IMR-90 (cell line): Measurements from ENCODE around the gene CMTM8. TPM values are rescaled to one million over a fixed set of nuclear protein-coding genes. Genes with fewer than 3 reads are reported as not detected.

ENCODE experiments used
- ATAC-seq: fragments of 200-7000 bp; cut with Tn5 transposase; 2 replicates; pipeline ENCODE4 v1.9.1; 2020; ENCODE audit warnings: low read depth, mild to moderate bottlenecking, moderate library complexity
- BruUV-seq: library from RNA; stranded (reverse); fragments of 400-500 nt; replicated peaks from 2 replicates; lab custom pipeline; 2021; lab: Mats Ljungman, UMichigan
- CTCF ChIA-PET: fragments of 300-600 bp; formaldehyde crosslinking; extraction: SDS; loops from one replicate; lab custom pipeline; 2021; ENCODE audit warnings: antibody characterized with exemption; lab: Yijun Ruan, JAX
- POLR2A ChIA-PET: fragments of 300-600 bp; sonication (Branson Sonifier 250); formaldehyde crosslinking; loops from one replicate; lab custom pipeline; 2022; ENCODE audit warnings: antibody characterized with exemption; ENCODE audit not compliant: unreplicated experiment; lab: Charles Lee
- DNase-seq: peaks from one replicate; pipeline ENCODE4 v3.0.0; 2013
- H2AFZ ChIP-seq: replicated peaks from 2 replicates; pipeline ENCODE3; 2013; ENCODE audit warnings: low read length, mild to moderate bottlenecking; ENCODE audit not compliant: poor library complexity
- H2AK5ac ChIP-seq: 2 replicates; pipeline ENCODE4 v1.6.1; 2013; ENCODE audit warnings: low read depth, low read length, inconsistent platforms
- H2AK9ac ChIP-seq: replicated peaks from 2 replicates; pipeline ENCODE3; 2013; ENCODE audit warnings: mild to moderate bottlenecking, low read depth, low read length, moderate library complexity; ENCODE audit not compliant: poor library complexity
- H2BK120ac ChIP-seq: 2 replicates; pipeline ENCODE4 v1.6.1; 2013; ENCODE audit warnings: low read depth, low read length, inconsistent platforms
- H2BK15ac ChIP-seq: 3 replicates; pipeline ENCODE4 v1.6.1; 2013; ENCODE audit warnings: low read depth, low read length, inconsistent platforms
- H2BK20ac ChIP-seq: 2 replicates; pipeline ENCODE4 v1.6.1; 2013; ENCODE audit warnings: low read depth, mild to moderate bottlenecking, inconsistent platforms, low read length, moderate library complexity
- H2BK5ac ChIP-seq: 2 replicates; pipeline ENCODE4 v1.6.1; 2013; ENCODE audit warnings: mild to moderate bottlenecking, low read depth, low read length, inconsistent platforms; ENCODE audit not compliant: poor library complexity, severe bottlenecking
- H3K14ac ChIP-seq: replicated peaks from 2 replicates; pipeline ENCODE4 v1.6.1; 2013; ENCODE audit warnings: low read depth, low read length, inconsistent platforms
- H3K18ac ChIP-seq: 2 replicates; pipeline ENCODE4 v1.6.1; 2013; ENCODE audit warnings: low read depth, low read length, control low read depth
- H3K23ac ChIP-seq: 2 replicates; pipeline ENCODE4 v1.6.1; 2013; ENCODE audit warnings: low read depth, low read length, inconsistent platforms
- H3K27ac ChIP-seq: 2 replicates; pipeline ENCODE4 v1.5.1; 2013; ENCODE audit warnings: mild to moderate bottlenecking, control low read depth, low read length; ENCODE audit not compliant: insufficient read depth
- H3K27me3 ChIP-seq: 2 replicates; pipeline ENCODE4 v1.6.1; 2013; ENCODE audit warnings: low read length; ENCODE audit not compliant: control insufficient read depth, insufficient read depth
- H3K36me3 ChIP-seq: 2 replicates; pipeline ENCODE4 v1.6.1; 2013; ENCODE audit warnings: low read length, mixed read lengths; ENCODE audit not compliant: control insufficient read depth, insufficient read depth
- H3K4ac ChIP-seq: 2 replicates; pipeline ENCODE4 v1.6.1; 2013; ENCODE audit warnings: low read depth, low read length, inconsistent platforms
- H3K4me1 ChIP-seq: 2 replicates; pipeline ENCODE4 v1.6.1; 2013; ENCODE audit warnings: low read length, mixed read lengths; ENCODE audit not compliant: control insufficient read depth, insufficient read depth
- H3K4me2 ChIP-seq: 2 replicates; pipeline ENCODE4 v1.6.1; 2013; ENCODE audit warnings: low read depth, mild to moderate bottlenecking, control low read depth, low read length, moderate library complexity
- H3K4me3 ChIP-seq: 2 replicates; pipeline ENCODE4 v1.5.1; 2013; ENCODE audit warnings: low read depth, mild to moderate bottlenecking, control low read depth, low read length, moderate library complexity; ENCODE audit not compliant: insufficient read depth
- H3K56ac ChIP-seq: 2 replicates; pipeline ENCODE4 v1.6.1; 2013; ENCODE audit warnings: low read length, inconsistent platforms; ENCODE audit not compliant: insufficient read depth; ENCODE audit errors: extremely low read depth
- H3K79me1 ChIP-seq, 2 experiments: 2 replicates each; pipeline ENCODE4 v1.6.1; 2013; ENCODE audit warnings: low read length in 2 of 2, inconsistent platforms in 1 of 2, low read depth in 1 of 2
- H3K9ac ChIP-seq: 2 replicates; pipeline ENCODE4 v1.6.1; 2013; ENCODE audit warnings: low read depth, low read length, control low read depth
- H3K9me1 ChIP-seq: 2 replicates; pipeline ENCODE4 v1.6.1; 2013; ENCODE audit warnings: low read length, inconsistent platforms; ENCODE audit not compliant: insufficient read depth
- H3K9me3 ChIP-seq: 2 replicates; pipeline ENCODE4 v1.6.1; 2013; ENCODE audit warnings: low read length; ENCODE audit not compliant: control insufficient read depth, insufficient read depth
- H4K20me1 ChIP-seq: 2 replicates; pipeline ENCODE4 v1.6.1; 2013; ENCODE audit warnings: low read length, inconsistent platforms; ENCODE audit not compliant: insufficient read depth
- H4K5ac ChIP-seq: 2 replicates; pipeline ENCODE4 v1.6.1; 2013; ENCODE audit warnings: mild to moderate bottlenecking, low read depth, low read length, control low read depth
- H4K8ac ChIP-seq, 2 experiments: 2 replicates each; pipeline ENCODE4 v1.6.1; 2013; ENCODE audit warnings: low read depth in 2 of 2, low read length in 2 of 2, control low read depth in 1 of 2, inconsistent platforms in 1 of 2
- H4K91ac ChIP-seq: 2 replicates; pipeline ENCODE4 v1.6.1; 2013; ENCODE audit warnings: low read depth, low read length, inconsistent platforms; ENCODE audit not compliant: insufficient read depth
- BHLHE40 ChIP-seq: fragments of 150-350 bp; IDR thresholded peaks from 2 replicates; pipeline ENCODE4 v1.6.1; 2016; ENCODE audit warnings: mild to moderate bottlenecking, low read depth, low read length
- CEBPB ChIP-seq: IDR thresholded peaks from 2 replicates; pipeline ENCODE4 v1.6.1; 2012; ENCODE audit warnings: low read depth, low read length, improper control_type of control experiment
- CHD1 ChIP-seq: IDR thresholded peaks from 2 replicates; pipeline ENCODE4 v1.6.1; 2012; ENCODE audit warnings: low read depth, low read length, improper control_type of control experiment
- ELK1 ChIP-seq: fragments of 150-350 bp; IDR thresholded peaks from 2 replicates; pipeline ENCODE4 v1.6.1; 2016; ENCODE audit warnings: low read depth, mild to moderate bottlenecking, low read length, moderate library complexity, borderline replicate concordance
- MAFK ChIP-seq: IDR thresholded peaks from 2 replicates; pipeline ENCODE4 v1.6.1; 2012; ENCODE audit warnings: low read depth, low read length, improper control_type of control experiment
- MAZ ChIP-seq: IDR thresholded peaks from 2 replicates; pipeline ENCODE4 v1.6.1; 2012; ENCODE audit warnings: low read depth, mild to moderate bottlenecking, low read length, improper control_type of control experiment, moderate library complexity, borderline replicate concordance
- MXI1 ChIP-seq: IDR thresholded peaks from 2 replicates; pipeline ENCODE4 v1.6.1; 2012; ENCODE audit warnings: low read depth, mild to moderate bottlenecking, low read length, moderate library complexity, borderline replicate concordance
- NFE2L2 ChIP-seq: fragments of 150-350 bp; IDR thresholded peaks from 2 replicates; pipeline ENCODE4 v1.6.1; 2016; ENCODE audit warnings: low read depth, mild to moderate bottlenecking, low read length
- POLR2A ChIP-seq: IDR thresholded peaks from 2 replicates; pipeline ENCODE4 v1.6.1; 2012; ENCODE audit warnings: mild to moderate bottlenecking, low read depth, low read length
- RAD21 ChIP-seq: IDR thresholded peaks from 2 replicates; pipeline ENCODE4 v1.6.1; 2012; ENCODE audit warnings: low read length, improper control_type of control experiment
- RCOR1 ChIP-seq: IDR thresholded peaks from 2 replicates; pipeline ENCODE4 v1.6.1; 2012; ENCODE audit warnings: mild to moderate bottlenecking, low read length, improper control_type of control experiment; ENCODE audit not compliant: insufficient replicate concordance
- RFX5 ChIP-seq: IDR thresholded peaks from 2 replicates; pipeline ENCODE4 v1.8.0; 2012; ENCODE audit warnings: low read depth, mild to moderate bottlenecking, low read length, moderate library complexity
- SMC3 ChIP-seq: fragments of 150-350 bp; IDR thresholded peaks from 2 replicates; pipeline ENCODE4 v1.6.1; 2016; ENCODE audit warnings: low read depth, mild to moderate bottlenecking, antibody characterized with exemption, low read length, moderate library complexity
- USF2 ChIP-seq: fragments of 150-350 bp; IDR thresholded peaks from 2 replicates; pipeline ENCODE4 v1.6.1; 2017; ENCODE audit warnings: mild to moderate bottlenecking, antibody characterized with exemption, low read length, low read depth
- WGBS, 2 experiments: methylation state at CpG; one replicate each; pipeline versions ENCODE4 v1.1.5 to v1.1.7; 2013; ENCODE audit warnings: missing lambda C conversion rate in 2 of 2; ENCODE audit not compliant: insufficient read length in 1 of 2; ENCODE audit errors: extremely low coverage in 2 of 2; 5-methylcytosine and 5-hydroxymethylcytosine counted together
- dilution Hi-C: fragments of 300-500 bp; cut with HindIII; formaldehyde crosslinking; loops from one replicate; pipeline ENCODE4 v1.14.3; 2018; ENCODE audit warnings: low sequenced_read_pairs; ENCODE audit not compliant: unreplicated experiment
- in situ Hi-C: fragments of 300-500 bp; cut with MboI; formaldehyde crosslinking; loops from 3 replicates; pipeline ENCODE4 v1.14.3; 2019; ENCODE audit warnings: low sequenced_read_pairs, inconsistent platforms, mixed read lengths
- intact Hi-C: fragments of 100-400 bp; cut with micrococcal nuclease; formaldehyde crosslinking; loops from 2 replicates; pipeline ENCODE4 v1.10.0; 2022
- polyA plus RNA-seq, 3 experiments: library from polyadenylated mRNA; depleted of rRNA; stranded (reverse); fragments of >200 nt; gene quantifications; 2 replicates each; pipeline ENCODE4 v1.2.3, GENCODE V29; 2012; ENCODE audit warnings: low replicate concordance in 1 of 3
- total RNA-seq: library from RNA; depleted of rRNA; stranded (reverse); fragments of >200 nt; gene quantifications from 2 replicates; pipeline ENCODE4 v1.2.3, GENCODE V29; 2012
- TF ChIP-seq, protein P1 (sequence below): conservative IDR thresholded peaks from 2 replicates; pipeline ENCODE4 v1.5.1; 2012; ENCODE audit warnings: mild to moderate bottlenecking, low read depth, low read length, improper control_type of control experiment

The CMTM8 gene
- total and polyA plus RNA-seq, 2 of the 4 experiments (the other 2 are of a cell fraction), result 0.15 TPM; not detected in 1

- BruUV-seq, result no TSS peak
- CTCF ChIA-PET, result no interaction called here
- no peaks in the 10 kb centered on the region for H3K9me1 ChIP-seq
- H3K79me1 ChIP-seq, result no peaks in the 10 kb centered on the region
- dilution Hi-C loops, result no loop called here
- H4K20me1 ChIP-seq, result no peaks in the 10 kb centered on the region
- H3K14ac ChIP-seq, result no peak overlapping the region
- H3K4me1 ChIP-seq, result no peaks in the 10 kb centered on the region
- no peak overlapping the region for H4K5ac ChIP-seq
- H3K18ac ChIP-seq, result no peak overlapping the region
- no peak overlapping the region for H2AK5ac ChIP-seq
- TF ChIP-seq MXI1 (no peak), RFX5 (no peak), NFE2L2 (no peak), RAD21 (no peak), MAZ (no peak), USF2 (no peak), SMC3 (no peak), RCOR1 (no peak), CHD1 (no peak), BHLHE40 (no peak), MAFK (no peak), ELK1 (no peak), CEBPB (no peak), POLR2A (no peak)
- TF ChIP-seq, protein P1, sequence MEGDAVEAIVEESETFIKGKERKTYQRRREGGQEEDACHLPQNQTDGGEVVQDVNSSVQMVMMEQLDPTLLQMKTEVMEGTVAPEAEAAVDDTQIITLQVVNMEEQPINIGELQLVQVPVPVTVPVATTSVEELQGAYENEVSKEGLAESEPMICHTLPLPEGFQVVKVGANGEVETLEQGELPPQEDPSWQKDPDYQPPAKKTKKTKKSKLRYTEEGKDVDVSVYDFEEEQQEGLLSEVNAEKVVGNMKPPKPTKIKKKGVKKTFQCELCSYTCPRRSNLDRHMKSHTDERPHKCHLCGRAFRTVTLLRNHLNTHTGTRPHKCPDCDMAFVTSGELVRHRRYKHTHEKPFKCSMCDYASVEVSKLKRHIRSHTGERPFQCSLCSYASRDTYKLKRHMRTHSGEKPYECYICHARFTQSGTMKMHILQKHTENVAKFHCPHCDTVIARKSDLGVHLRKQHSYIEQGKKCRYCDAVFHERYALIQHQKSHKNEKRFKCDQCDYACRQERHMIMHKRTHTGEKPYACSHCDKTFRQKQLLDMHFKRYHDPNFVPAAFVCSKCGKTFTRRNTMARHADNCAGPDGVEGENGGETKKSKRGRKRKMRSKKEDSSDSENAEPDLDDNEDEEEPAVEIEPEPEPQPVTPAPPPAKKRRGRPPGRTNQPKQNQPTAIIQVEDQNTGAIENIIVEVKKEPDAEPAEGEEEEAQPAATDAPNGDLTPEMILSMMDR, result no peak
- H2BK20ac ChIP-seq, result no peak overlapping the region
- in situ Hi-C loops, result no loop called here
- H3K27ac ChIP-seq, result no peak overlapping the region
- no CpG with 5 or more reads among the region's 6 CpGs for WGBS, 2 experiments
- H3K36me3 ChIP-seq, result no peaks in the 10 kb centered on the region
- no peak overlapping the region for H3K56ac ChIP-seq
- H2BK5ac ChIP-seq, result no peak overlapping the region
- no peak overlapping the region for H4K91ac ChIP-seq
- no peak for DNase-seq
- no peak overlapping the region for H3K4ac ChIP-seq
- H3K9ac ChIP-seq, result no peak overlapping the region
- H3K4me3 ChIP-seq, result no peak overlapping the region
- peaks cover 4% of the 10 kb centered on the region; the same call in 1 of the 2 replicates for H3K9me3 ChIP-seq
- POLR2A ChIA-PET, result no interaction called here
- H2BK15ac ChIP-seq, result no peak overlapping the region
- ATAC-seq, result no peak
- no peak overlapping the region for H3K23ac ChIP-seq
- peaks cover 49% of the 10 kb centered on the region for H3K27me3 ChIP-seq
- intact Hi-C loops, result no loop called here
- H4K8ac ChIP-seq, result no peak overlapping the region
- H2BK120ac ChIP-seq, result no peak overlapping the region
- H2AK9ac ChIP-seq, result no peak overlapping the region
- no peak overlapping the region for H2AFZ ChIP-seq
- H3K4me2 ChIP-seq, result no peak overlapping the region
Measured at GRCh38 chr3:32240159-32240545, 1.7 kb downstream of the CMTM8 start.
